Activated naive CD8-positive, alpha-beta T cell treated with anti-CD3 and anti-CD28 coated beads for 36 hours (primary cell): Measurements from ENCODE around the gene RFK. TPM values are rescaled to one million over a fixed set of nuclear protein-coding genes. Genes with fewer than 3 reads are reported as not detected.

ENCODE experiments used
- DNase-seq: peaks from one replicate; pipeline ENCODE4 v3.0.0; 2021
- H3K27ac Mint-ChIP-seq: one replicate; pipeline ENCODE4 v1.8.0; 2022; ENCODE audit warnings: mild to moderate bottlenecking, moderate library complexity, mixed read lengths
- H3K27me3 Mint-ChIP-seq: one replicate; pipeline ENCODE4 v1.8.0; 2022; ENCODE audit warnings: mild to moderate bottlenecking, mixed read lengths
- H3K36me3 Mint-ChIP-seq: one replicate; pipeline ENCODE4 v1.8.0; 2021; ENCODE audit warnings: mild to moderate bottlenecking, mixed read lengths
- H3K4me1 Mint-ChIP-seq: one replicate; pipeline ENCODE4 v1.8.0; 2021; ENCODE audit warnings: mixed read lengths
- H3K4me3 Mint-ChIP-seq: one replicate; pipeline ENCODE4 v1.8.0; 2022; ENCODE audit warnings: mild to moderate bottlenecking, moderate library complexity, mixed read lengths
- H3K9me3 Mint-ChIP-seq: one replicate; pipeline ENCODE4 v1.8.0; 2022; ENCODE audit warnings: mixed read lengths
- total RNA-seq, 2 experiments: library from RNA; stranded (reverse); gene quantifications; one replicate each; pipeline ENCODE4 v1.2.3, GENCODE V29; 2021

Gene RFK
- total RNA-seq, 2 experiments from 2014 or later = 11.3 to 11.9 TPM

GRCh38 chr9:76338418-76338817 is 55.8 kb downstream of the RFK start:
- H3K4me3 Mint-ChIP-seq = no peak overlapping the region

GRCh38 chr9:76336027-76336426 is 58.2 kb downstream of the RFK start:
- Mint-ChIP-seq H3K27me3 (peaks cover 12% of the 10 kb centered on the region), H3K36me3 (no peaks in the 10 kb centered on the region), H3K27ac (no peak overlapping the region), H3K4me1 (no peaks in the 10 kb centered on the region), H3K9me3 (no peaks in the 10 kb centered on the region), H3K4me3 (no peak overlapping the region)
- DNase-seq = no peak

More at GRCh38 chr9:76338418-76338817, 55.8 kb downstream of the RFK start:
- no peak for DNase-seq
- H3K9me3 Mint-ChIP-seq = no peaks in the 10 kb centered on the region
- no peak overlapping the region for H3K27ac Mint-ChIP-seq
- peaks cover 8% of the 10 kb centered on the region for H3K27me3 Mint-ChIP-seq
- no peaks in the 10 kb centered on the region for H3K4me1 Mint-ChIP-seq
- no peaks in the 10 kb centered on the region for H3K36me3 Mint-ChIP-seq

Other genes with a start within 250 kb of the RFK start
- gene GCNT1, start 64.8 kb upstream of the RFK start, total RNA-seq = 1 to 10 TPM; 4.3 to 5.4 TPM